RPMI8226 (cell line): ENCODE data around the gene ADIPOR1.
"Not testable (repeated sequence)": the region's sequence is repeated elsewhere in the genome, so short reads cannot be mapped to it uniquely, and the experiment has no call there.

Experiments
- DNase-seq: peaks from one replicate; pipeline ENCODE4 v3.0.0-alpha.2; 2015

The ADIPOR1 gene, protein sequence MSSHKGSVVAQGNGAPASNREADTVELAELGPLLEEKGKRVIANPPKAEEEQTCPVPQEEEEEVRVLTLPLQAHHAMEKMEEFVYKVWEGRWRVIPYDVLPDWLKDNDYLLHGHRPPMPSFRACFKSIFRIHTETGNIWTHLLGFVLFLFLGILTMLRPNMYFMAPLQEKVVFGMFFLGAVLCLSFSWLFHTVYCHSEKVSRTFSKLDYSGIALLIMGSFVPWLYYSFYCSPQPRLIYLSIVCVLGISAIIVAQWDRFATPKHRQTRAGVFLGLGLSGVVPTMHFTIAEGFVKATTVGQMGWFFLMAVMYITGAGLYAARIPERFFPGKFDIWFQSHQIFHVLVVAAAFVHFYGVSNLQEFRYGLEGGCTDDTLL

DNA sequence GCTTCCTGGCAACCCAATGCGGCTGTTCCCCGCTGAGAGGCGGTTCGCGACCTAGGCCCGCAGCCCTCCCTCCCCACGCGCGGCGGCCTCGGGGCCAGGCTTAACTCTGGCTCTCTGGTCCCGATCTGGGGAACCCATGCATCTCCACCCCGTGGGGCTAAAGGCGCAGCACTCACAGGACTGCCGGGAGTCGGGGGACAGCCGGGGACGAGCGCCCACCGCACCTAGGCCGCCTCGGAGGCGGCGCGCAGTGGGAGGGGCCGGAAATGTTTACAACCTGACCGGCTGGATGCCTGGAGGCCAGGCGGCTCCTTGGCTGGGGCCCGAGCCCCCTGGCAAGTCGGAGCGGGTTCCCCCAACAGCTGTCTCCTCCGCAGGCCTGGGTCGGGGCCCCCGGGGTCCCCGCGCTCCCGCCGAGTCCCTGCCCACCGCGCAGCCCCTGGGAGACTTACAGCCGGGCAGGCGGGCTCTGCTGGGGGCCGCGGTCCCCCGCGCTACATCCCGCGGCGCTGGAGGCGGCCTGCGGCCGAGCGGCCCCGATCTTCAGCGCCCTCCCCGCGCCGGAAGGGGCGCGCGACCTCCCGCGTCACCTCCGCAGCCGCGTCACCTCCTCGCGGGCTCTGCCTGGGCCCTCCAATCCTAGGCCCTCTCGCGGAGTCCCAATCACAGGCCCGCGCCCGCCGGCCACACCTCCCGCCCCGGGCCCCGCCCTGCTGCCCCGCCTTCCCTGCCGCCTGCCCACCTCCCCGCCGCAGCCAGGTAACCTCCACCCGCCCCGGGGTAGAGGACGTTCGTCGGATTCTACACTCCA, at the start of gene ADIPOR1:
TSS of gene ADIPOR1 (minus strand) at position 580 of the 811 bp plus-strand sequence. CDS start 7,242 bp downstream, outside the sequence.
- DNase-seq = peak; percentile 96

DNA sequence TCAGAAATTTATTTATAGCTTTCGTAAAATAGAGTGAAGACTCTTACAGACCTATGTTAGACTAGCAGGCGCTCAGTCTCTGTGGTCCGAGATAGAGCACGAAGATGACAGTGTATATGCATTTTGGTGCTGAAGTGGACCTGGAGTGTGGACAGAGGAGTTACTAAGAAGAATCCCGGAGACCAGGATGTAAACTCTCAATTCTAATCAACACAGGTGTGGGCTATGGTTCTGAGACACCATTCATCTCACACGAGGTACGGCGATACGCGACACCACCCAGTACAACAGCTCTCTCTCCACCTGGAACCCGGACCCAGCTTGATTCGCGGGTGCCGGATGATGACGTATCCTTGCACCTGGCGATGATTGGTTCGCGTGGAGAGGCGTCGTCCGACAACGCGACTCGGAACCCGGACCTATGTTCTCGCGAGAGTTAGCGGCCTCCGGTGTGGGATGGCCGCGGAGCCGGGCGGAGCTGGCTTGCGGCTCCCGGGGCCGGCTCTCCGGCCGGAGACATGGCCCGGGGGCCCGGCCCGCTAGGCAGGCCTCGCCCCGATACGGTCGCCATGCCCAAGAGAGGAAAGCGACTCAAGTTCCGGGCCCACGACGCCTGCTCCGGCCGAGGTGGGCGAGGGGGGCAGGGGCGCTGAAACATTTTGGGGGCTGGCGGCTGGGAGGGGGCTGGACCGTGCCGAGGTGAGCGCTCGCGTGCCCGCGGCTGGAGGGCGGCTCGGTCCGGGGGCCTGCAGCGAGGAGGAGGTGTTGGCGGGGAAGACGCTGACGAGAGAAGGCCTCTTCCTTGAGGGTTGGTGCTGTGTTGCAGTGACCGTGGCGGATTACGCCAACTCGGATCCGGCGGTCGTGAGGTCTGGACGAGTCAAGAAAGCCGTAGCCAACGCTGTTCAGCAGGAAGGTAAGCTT, 49.1 kb upstream of the ADIPOR1 start, which contains the start of gene TMEM183A:
TSS of gene TMEM183A (plus strand) at position 427 of the 924 bp plus-strand sequence. CDS start at position 519, 92 bp downstream.
- peak; percentile 100 for DNase-seq

DNA sequence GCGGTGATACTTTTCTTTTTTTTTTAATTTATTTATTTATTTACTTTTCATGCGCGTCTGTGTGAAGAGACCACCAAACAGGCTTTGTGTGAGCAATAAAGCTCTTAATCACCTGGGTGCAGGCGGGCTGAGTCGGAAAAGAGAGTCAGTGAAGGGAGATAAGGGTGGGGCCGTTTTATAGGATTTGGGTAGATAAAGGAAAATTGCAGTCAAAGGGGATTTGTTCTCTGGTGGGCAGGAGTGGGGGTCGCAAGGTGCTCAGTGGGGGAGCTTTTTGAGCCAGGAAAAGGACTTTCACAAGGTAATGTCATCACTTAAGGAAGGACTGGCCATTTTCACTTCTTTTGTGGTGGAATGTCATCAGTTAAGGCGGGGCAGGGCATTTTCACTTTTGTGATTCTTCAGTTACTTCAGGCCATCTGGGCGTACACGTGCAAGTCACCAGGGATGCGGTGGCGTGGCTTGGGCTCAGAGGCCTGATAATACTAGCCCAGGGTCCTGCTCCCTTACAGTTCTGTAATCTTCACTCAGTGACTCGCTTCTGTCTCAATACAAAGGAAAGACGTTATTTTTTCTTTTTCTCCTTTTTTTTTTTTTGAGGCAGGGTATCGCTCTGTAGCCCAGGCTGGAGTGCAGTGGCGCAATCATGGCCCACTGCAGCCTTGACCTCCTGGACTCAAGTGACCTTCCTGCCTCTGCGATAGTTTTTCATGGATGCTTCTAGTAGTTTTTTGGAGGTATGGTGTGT, 47.5 kb upstream of the ADIPOR1 start:
- not testable (repeated sequence) for DNase-seq

DNA sequence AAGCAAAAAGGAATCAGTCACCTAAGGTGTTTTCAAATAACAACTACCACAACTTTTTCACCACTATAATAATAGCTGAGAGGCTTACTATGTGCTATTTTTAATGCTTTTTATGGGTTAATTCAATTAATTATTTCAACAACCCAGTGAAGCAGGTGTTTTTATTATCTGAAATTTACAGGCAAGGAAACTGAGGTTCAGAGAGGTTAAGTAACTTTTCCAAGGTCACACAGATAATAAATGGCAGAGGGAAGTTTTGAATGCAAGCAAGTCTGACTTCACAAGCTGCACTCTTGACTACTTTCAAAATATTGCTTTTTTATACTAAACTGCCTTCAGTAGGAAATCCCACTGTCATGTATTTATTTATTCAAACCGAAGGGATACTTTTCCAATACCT, 44.8 kb upstream of the ADIPOR1 start:
- DNase-seq = no peak

DNA sequence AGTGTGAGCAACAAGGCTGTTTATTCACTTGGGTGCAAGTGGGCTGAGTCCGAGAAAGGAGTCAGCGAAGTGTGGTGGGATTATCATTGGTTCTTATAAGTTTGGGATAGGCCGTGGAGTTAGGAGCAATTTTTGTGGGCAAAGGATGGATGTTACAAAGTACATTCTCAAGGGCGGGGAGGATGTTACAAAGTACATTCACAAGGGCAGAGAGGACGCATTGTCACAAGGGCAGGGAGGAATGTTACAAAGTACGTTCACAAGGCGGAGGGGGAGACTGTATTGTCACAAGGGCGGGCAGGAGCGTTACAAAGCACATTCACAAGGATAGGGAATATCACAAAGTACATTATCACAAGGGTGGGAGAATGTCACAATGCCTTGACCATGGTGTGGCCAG, 43.9 kb upstream of the ADIPOR1 start:
- no peak for DNase-seq

DNA sequence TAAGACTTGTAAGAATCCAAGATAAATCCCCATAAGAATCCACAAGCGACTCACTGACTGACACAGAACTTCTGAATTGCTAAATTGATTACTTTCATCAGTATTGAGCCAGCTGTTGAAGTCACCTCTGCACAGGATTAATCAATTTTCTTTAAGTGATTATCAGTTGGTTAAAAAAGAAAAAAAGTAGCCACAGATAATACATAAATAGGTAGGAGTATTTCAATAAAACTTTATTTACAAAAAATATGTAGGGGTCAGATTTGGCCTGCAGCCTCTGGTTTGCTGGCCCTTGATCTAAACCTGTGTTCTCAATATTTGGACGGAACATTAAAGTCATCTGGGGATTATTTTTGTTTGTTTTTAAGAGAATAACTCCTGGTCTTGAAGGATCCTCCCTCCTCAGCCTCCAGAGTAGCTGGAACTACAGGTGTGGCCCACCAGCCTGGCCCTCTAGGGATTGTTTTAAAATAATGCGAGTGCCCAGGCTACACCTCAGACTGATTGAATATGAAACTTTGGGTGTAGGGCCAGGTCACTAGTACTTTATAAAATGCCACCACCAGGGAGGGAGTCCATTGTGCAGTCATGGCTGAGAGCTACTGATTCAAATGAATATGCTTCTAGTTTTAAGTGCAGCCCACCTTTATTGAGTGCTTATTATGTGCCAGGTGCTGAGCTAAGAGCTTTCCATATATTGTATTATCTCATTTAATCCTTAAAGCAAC, 42.3 kb upstream of the ADIPOR1 start:
- DNase-seq = no peak

DNA sequence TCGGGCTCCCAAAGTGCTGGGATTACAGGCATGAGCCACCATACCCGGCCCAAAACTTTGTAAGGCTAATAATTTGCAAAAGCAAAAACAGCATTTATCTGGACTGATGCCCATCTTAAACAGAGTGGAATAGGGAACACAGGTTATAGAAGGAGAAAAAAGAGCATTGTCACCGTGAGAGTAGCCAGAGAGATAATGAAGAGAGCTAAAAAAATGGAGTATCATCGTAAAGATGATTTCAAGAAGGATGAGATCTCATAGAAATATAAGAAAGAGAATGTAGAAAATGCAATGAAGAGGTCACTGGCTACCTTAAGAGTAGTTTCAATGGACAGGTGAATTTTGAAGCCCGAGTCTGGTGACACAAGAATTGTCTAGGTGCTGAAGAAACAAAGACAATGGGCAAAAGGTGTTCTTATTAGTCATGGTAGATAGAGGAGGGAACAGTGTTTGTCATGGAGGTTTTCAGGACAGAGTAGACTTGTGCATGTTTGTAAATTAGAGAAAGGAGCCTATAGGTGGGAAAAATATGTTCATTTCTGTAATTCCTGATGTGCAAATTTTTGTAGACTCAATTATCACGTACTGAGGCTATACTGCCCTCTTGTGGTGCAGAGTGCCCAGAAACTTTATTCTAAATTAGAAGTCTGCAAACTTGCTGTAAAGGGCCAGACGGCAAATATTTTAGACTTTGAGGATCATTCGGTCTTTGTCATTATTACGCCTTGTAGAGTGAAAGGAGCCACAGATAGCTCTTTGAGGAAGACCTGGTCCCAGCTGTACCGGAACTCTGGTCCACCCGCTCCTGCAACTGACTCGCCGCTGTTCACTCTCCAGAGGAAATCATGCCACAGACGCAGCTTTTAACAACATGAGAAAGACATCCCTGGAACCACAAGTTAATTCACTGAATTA, 41.0 kb upstream of the ADIPOR1 start:
- peak; percentile 77 for DNase-seq

DNA sequence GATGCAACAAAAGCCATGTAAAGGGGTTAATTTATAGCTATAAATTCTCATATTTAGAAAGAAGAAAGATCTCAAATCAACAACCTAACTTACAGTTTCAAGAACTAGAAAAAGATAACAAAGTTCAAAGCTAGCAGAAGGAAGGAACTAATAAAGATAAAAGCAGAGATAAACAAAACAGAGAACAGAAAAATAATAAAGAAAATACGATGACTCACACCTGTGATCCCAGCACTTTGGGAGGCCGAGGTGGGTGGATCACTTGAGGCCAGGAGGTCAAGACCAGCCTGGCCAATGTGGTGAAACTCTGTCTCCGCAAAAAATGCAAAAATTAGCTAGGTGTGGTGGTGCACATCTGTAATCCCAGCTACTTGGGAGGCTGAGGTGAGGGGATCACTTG, 36.6 kb upstream of the ADIPOR1 start:
- DNase-seq = no peak

DNA sequence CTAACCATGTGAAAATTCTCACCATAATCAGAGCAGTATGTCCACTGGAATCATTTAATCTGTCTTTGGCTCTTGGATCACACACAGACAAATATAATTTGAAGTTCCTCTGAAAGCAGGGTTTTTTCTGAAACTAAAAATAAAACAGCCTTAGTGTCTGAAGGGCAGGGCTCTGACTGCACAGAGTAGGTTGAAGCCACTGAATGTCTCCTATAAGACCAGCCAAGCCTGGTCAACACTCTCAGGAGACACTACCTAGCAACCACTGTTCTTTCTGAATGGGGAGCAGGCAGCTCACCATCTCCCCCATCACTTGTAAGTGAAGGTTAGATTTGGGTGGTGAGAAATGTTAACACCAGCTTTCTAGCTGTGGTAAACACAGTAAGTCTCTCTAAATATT, 33.0 kb upstream of the ADIPOR1 start:
- DNase-seq = no peak

DNA sequence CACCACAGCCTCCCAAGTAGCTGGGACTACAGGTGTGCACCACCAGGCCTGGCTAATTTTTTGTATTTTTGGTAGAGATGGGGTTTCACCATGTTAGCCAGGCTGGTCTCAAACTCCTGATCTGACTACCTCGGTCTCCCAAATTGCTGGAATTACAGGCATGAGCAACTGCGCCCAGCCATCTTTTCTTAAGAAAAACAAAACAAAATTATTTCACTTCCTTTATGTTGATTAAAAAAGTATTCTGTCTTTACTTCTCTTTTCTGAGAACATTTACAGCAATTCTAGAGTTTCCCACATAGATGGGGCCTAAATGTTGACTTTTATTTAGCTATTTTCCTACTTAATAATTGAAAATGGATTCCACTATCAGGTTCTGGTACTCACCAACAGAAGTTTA, 31.8 kb upstream of the ADIPOR1 start:
- DNase-seq = no peak

DNA sequence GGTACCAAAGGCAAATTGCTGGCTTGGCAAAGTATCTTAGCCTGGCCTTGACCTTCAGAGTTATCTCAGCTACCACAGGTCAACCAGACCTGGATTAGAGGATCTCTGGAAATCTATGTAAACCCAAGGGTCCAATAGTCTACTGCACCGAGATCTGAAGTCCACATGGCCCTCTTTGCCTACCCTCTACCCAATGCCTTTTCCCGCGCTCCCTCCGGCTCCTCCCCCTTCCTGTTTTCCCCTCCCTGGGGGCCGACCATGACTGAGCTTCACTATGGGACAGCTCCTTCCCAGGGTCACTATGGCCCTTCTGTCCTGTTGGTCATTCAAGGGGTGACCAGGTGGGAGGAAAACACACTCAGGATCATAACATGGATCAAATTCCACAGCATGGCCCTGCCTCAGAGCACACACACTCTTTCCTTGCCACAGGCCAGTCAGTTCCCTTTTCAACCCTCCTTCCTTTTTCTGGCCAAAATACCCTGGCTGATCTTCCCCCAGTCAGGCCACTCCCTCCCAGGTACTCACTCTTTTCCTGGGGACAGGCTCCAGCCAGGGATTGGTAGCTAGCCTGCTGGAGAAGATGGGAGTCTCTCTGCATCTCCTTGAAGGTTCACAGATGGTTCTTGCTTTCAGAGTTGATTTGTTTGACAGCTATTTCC, 29.9 kb upstream of the ADIPOR1 start:
- DNase-seq = no peak

DNA sequence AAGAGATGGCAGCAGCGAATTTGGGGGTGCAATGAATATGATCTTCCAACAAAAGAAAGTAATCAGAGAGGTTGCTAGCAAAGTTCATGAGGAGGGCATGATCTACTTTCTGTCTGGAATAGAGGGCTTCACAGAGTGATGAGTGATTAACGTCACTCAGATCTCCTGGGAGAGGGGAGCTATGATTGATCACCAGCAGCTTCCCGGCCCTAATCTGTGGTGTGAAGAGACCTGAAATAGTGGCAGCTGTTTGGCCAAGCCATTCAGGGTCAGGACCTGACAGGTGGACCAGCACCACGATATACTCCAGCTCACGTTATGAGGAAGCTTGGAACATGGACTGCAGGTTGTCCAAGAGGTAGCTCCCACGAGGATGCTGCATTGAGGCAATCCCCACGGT, 29.1 kb upstream of the ADIPOR1 start:
- no peak for DNase-seq

DNA sequence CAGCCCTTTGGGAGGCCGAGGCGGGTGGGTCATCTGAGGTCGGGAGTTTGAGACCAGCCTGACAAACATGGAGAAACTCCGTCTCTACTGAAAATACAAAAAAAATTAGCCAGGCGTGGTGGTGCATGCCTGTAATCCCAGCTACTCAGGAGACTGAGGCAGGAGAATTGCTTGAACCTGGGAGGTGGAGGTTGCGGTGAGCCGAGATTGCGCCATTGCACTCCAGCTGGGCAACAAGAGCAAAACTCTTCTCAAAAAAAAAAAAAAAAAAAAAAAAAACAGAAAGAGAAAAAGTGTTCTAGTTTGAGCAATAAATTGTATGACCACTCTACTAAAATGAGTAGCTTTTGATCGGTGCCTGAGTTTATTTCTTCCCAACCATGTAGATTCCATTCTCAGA, 28.0 kb upstream of the ADIPOR1 start:
- not testable (repeated sequence) for DNase-seq

DNA sequence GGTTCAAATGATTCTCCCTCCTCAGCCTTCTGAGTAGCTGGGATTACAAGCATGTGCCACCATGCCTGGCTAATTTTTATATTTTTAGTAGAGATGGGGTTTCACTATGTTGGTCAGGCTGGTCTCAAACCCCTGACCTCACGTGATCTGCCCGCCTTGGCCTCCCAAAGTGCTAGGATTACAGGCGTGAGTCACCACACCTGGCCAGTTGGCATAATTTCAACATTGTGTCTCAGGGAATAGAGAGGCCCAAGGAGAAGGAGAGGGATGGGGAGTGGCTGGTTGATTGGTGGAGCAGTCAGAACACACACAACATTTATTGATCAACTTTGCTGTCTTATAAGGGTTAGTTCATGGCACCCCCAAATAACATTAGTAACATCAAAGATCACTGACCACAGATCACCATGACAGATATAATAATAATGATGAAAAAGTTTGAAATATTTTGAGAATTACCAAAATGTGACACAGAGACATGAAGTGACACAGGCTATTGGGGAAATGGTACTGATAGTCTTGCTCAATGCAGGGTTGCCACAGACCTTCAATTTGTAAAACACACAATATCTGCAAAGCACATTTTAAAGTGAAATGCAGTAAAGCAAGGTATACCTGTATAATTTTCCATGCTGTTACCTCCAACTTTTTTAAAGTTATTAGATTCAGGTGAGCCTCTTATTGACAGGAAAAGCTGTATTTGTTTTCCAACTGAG, 24.8 kb upstream of the ADIPOR1 start:
- no peak for DNase-seq

DNA sequence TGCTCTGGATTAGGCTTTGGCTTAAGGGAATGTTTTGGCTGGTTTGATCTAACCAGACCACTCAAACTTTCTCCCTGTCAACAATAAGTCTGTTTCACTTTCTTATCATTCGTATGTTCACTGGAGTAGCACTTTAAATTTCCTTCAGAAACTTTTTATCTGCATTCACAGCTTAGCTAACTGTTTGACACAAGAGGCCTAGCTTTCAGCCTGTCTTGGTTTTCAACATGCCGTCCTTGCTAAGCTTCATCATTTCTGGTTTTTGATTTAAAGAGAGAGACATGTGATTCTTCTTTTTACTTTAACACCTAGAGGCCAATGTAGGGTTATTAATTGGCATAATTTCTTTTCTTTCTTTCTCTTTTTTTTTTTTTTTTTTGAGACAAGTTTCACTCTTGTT, 23.8 kb upstream of the ADIPOR1 start:
- no peak for DNase-seq

DNA sequence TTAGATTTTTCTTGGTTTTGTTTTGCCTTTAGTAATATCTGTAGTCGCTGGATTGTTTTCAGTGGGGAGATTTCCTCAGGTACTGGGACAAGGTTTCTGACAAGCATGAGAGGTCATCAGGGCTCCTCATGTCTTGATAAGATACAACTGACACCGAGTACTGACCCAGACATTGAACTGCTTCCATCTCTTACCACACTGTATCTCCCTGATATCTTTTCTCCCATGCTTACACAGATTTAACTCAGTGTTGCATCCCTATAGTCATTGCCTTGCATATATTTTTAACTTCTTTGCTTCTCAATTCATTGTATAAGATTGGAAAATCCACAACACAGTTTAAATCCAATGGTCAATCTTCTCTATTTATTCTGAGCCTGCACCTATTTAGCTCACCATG, 21.3 kb upstream of the ADIPOR1 start:
- DNase-seq = no peak

DNA sequence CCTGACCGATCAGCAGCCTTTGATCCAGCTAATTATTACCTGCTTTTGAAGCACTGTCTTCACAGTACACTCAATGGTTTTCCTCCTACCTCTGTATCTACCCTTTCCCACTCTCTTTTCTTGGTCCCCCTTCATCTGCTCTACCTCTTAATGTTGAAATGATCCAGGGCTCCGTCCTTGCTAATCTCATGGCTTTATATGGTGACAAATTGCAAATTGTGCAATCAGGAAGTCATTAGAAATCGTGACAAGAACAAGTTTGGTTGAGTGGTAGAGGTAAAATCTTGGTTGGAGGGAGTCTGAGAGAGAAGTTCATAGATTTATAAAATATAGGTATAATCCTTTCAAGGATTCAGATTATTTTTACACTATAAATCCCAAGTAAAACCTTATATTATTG, 18.5 kb upstream of the ADIPOR1 start:
- DNase-seq = no peak

DNA sequence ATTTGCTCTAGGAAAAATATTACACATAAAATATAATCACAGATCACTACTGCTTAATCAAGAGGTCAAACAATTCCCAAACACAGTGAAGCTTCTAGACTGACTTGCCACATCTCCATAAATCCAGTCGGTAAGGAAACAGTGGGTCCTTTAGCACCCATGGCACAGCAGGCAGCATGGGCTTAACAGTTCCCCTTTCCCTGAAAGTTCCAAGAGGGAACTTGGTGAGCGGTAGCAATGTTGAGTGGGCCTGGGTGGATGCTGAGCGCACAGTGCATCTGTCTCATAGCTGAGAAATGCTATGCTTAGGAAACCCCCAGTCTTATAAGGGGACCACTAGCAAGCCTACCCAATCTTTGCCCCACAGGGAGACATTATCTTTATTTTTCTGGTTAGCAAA, 16.7 kb upstream of the ADIPOR1 start:
- no peak for DNase-seq

DNA sequence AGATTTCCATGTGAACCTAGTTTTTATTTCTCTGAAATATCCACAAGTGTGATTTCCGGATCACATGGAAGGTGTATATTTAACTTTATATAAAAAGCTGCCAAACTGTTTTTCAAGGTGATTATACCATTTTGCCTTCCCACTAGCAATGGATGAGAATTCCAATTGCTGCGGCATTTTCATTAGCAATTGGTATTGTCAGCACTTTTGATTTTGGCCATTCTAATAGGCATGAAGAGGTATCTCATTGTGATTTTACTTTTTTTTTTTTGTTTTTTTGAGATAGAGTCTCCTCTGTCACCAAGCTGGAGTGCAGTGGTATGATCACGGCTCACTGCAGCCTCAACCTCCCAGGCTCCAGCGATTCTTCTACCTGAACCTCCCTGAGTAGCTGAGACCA, 13.9 kb upstream of the ADIPOR1 start:
- no peak for DNase-seq
